LoVo (cell line): ENCODE measurements around the gene PLAAT2.
"Not testable (repeated sequence)": the region's sequence is repeated elsewhere in the genome, so short reads cannot be mapped to it uniquely, and the experiment has no call there.

Experiments used
- DNase-seq: peaks from one replicate; pipeline ENCODE4 v3.0.0-alpha.2; 2016; ENCODE audit warnings: low spot score

Gene PLAAT2

DNA sequence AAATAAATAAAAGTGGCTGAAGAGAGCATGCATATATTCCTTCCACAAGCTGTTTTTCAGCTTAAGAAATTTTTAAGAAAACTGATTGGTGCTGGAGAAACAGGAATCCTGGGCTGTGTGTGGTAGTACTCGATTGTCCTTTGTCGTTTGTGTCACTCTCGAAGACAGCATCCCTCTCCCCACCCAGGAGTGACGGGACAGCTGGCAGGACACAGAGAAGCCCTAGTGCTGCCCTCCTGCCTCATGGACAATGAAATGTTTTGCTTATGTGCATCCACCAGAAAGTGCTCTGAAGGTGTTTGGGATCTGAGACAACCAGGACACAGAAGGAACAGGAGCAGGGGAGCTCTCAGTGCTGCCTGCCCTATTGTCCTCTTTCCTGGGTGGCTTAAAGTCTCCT lies 13.8 kb downstream of the PLAAT2 start:
- no peak for DNase-seq

DNA sequence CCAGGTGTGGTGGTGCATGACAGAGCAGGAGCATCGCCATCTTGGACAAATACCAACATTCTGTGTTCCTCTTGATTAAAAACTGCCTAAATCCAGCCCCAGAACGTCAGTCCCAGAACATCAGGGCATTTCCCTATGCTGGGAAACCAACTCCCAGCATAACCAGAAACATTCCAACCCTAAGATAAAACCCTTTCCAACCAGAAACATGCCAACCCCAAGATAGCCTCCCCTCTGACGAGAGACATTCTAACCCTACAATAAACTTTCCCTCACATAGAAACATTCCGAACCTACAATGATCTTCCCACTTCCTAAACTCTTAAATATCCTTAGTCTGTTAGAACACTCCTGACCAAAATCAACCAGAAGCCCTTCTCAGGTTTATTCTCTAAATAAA lies 15.0 kb downstream of the PLAAT2 start:
- no peak for DNase-seq

DNA sequence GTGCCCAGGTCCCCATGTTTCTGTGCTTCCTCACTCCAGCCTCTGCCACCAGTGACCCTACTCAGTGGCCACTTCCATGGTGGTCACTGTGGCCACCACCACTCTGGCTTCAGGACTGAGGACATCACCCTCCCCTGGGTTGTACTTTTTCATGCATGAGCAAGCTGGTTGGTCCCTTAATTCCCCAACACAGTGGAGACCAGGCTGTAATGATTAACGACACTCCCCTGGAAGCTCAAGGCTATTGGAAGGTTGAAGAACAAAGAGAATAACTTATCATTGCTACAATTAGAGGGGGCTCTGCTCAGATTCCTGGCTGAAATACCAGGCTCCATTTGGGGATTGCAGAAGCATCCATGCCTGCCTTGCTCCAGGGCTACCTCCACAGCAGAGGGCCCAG lies 16.1 kb downstream of the PLAAT2 start:
- DNase-seq: no peak

DNA sequence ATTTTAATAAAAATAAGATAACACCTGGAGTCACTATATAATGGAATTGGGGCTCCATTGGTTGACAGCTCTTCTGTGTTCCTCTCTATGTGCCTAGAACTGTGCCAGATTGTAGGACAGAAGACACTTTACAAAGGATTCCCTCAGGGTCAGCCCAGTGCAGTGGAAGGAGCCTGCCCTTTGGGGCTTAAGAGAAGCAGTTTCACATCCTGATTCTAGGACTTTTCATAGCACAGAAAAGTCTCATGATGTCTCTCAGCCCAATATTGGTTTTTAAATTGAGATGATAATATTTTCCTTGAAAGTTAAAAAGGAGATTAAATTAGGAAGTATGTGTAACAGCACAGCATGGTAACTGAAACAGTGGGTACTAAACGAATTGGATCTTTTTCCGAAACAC lies 19.5 kb downstream of the PLAAT2 start:
- no peak for DNase-seq

DNA sequence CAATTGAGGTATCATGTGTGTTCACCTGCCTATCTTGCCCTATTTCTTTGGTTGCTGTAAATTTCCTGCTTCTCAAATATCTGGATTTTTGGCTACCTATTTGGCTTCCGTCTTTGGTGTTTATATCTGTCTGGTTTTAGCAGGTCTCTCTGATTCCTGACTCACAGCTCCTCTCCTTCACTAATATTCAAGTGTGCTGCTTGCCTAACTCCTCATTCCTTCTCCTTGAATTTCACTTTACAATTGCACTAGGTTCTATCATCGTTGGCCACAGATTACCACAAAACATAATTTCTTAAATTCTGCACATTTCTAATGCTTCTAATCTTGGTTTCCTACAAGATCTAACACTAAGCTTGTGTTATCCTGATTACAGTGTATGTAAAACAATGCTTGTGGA lies 20.7 kb downstream of the PLAAT2 start:
- DNase-seq: not testable (repeated sequence)

DNA sequence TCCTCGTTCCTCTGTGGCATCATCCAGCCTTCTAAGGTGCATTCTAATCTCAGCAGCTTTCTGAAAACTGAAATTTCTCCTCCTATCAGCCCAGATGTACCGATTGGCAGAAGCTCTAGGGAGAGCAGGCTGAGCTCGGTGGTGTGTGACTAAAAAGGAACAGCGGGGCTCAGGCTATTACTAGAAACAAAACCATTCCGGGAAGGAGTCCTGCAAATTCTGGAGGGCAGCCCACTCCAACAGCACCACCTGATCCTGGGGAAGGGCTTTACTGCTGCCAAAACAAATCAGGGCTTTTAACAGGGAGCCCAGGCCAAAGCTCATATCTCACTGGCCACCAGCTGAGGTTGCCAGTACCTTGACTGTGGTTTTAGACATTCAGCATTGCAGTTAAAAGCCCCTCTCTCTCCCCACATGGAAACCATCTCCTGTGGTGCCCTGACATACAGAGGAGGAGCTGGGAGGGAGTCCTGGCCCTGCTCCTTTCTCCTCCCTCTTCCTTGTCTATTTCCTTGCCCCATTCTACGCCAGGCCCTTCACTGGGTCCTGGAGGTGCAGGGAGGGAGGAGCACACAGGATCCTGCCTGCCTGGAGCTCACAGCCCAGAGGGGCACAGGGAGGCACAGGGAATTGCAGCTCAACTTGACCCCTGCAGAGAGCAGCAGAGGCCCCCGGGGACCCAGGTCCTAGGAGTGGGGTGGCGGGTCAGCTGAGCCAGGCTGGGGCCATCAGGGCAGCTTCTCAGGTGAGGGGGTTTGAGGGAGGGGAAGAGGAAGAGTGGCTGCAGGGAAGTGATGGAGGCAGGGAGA lies 25.7 kb downstream of the PLAAT2 start:
- no peak for DNase-seq

DNA sequence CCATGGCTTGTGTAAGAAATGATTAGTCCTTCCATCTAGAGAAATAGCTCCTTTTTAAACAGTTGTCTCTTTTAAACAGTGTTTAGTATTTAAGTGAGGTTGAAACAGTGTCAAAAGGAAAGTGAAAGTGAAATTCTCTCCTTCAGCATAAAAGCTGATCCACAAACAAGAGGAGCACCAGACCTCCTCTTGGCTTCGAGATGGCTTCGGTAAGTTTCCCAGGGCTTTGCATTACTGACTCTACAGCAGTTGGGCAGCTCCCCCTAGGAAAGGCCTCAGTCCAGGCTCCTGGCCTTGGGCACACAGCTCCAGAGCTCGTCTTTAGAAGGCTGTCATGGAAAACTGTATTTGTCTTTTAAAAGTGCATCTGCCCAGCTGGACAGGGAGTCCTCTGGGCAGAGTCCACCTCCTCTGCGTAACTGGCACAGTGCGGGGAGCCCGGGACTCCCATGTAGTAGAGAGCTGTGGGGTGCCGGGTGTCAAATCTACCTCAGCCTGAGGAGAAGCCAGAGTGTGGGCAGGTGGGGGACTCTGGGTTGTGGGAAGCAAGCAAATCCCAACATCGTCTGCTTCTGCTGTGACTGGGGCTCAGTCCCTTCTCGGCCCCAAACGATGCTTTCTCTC lies 26.4 kb downstream of the PLAAT2 start, which contains the start of gene PLAAT4:
TSS of gene PLAAT4 (plus strand) at position 140 of the 624 bp plus-strand sequence. CDS start at position 201, 61 bp downstream.
- peak; percentile 41 for DNase-seq

DNA sequence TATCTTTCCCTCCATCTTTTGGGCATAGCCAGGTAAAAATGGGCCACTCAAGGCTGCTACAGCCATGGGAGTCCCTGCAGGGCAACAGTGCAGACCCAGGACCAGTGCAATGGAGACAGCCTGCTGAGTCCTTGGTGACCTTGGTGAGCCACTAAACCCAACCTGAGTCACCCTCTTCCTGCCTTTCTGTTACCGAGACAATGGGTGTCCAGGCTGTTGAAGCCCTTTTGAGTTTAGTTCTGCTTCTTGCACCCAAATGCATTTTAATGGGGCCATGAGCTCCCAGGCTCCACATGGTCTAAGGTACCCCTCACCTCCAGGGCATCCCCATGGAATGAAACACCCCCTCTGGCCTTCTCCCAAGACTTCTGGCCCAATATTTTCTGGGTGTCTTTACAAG lies 27.4 kb downstream of the PLAAT2 start:
- DNase-seq: no peak

DNA sequence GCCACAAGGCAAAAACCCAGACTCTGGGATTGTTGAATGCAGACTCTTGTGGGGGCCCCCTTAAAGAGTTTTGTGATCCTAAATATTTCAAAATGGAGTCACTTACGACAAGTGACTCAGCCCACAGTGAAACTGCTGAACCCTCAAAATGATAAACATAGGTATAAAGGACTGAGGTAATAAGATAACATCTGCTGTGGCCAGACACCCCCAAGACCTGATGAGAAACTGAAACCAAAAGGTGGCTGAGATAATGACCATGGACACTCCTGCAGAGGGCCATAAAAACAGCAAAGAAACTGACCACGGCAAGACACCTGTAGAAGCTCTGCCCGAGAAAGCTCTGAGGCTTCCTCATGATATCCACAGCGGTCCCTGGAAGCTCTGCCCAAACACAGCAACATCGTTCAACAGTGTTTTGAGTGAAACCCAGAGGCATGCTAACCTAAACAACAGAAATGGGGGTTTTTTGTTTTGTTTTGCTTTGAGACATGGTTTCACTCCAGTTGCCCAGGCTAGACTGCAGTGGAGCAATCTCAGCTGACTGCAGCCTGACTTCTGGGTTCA lies 28.2 kb downstream of the PLAAT2 start:
- no peak for DNase-seq

DNA sequence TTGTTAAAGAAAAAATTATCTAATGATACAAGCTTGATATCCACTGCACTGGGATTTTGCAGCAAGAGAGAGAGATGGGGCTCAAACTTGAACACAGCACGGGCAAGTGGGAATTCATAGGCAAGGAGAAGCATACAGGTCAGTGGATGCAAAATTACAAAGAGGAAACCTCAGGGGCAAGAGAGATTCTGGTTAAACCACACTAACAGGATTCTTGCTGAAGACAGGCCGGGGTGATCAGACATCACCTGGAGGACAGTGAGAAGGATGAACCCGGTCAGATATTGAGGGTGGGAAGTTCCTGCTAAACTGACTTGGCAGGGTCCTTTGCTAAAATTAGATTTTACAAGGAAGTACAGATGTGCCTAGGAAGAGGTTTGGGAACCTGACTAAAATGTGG lies 29.1 kb downstream of the PLAAT2 start:
- DNase-seq: no peak

DNA sequence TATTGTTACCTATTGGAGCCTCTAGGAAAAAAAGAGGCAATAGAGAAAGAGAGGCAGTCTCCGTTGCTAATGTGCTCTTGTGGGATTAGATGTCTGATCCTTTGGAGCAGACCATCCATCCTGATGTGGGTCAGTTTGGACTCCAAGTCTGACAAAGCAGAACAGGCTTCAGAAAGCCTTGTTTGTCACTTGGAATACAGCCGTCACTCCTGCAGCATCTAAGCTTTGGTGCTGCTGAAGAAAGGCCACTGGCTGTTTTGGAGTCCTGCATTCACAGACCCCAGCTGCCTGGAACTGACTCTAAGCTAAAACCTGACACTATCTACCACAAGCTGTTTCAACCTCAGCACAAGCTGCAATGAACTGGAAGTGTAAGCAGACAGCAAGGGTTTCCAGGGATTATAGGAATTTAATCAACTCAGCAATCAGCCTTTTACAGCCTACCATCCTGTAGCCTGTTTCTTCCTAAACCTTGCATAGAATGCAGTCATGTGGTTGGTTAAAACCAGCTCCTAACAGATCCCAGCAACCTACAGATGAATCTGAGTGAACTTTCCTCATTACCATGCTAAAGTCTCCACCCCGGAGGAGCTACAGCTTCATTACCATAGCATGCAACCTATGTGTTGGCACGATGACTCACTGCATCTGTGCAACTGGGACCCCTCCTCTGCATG lies 30.2 kb downstream of the PLAAT2 start:
- DNase-seq: no peak

DNA sequence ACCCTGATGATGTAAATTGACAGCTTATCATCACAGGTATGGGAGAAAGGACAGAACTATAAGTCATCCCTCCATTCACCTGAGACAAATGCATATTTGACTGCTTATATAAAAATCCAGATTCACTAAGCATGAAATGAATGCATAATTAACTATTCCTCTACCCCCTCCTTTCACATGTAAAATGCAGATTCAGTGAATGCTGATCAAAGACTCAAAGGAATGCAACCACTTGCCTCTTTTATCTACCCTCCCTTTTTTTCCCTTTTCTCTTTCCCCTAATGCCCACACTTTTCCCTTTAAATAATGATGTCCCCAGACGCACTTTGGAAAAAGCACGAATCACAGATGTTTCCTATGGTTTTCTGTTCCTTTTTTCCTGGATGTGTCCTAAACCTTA lies 31.1 kb downstream of the PLAAT2 start:
- DNase-seq: no peak

DNA sequence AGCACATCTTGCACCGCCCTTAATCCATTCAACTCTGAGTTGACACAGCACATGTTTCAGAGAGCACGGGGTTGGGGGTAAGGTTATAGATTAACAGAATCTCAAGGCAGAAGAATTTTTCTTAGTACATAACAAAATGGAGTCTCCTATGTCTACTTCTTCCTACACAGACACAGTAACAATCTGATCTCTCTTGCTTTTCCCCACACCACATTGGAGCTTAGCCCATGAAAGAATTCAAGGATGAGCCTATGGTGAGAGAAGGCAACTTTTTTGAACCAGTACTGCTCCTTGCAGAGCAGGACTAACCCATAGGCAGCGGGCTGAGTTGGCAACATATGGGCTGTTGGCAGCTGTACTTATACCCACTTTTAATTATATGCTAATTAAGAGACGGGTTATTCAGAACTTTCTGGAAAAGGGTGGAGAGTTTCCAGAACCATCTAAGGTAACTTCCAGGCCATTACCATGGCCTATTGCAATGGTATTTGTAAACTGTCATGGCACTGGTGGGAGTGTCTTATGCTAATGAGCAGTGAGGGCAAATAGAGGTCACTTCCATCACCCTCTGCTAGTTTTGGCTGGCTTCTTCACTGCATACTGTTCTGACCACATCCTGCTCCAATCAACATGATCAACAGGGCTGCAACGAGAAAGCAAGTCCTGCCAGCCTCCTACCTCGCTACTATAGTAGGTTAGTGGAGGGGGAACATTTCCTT lies 31.9 kb downstream of the PLAAT2 start:
- peak; percentile 21 for DNase-seq

DNA sequence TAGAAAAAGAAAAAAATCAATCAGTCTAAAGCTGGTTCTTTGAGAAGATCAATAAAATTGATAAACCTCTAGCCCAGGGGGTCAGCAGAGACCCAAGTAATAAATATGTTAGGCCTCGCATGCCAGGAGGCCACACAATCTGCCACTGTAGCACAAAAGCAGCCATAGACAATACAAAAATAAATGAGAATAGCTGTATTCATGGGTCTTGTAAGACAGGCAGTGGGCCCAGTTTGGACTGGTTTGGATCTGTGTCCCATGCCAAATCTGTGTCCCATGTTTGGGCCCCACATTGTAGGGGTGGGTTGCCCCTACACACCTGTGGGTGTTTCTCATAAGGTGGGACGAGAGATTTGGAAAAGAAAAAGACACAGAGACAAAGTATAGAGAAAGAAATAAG lies 33.2 kb downstream of the PLAAT2 start:
- DNase-seq: no peak

DNA sequence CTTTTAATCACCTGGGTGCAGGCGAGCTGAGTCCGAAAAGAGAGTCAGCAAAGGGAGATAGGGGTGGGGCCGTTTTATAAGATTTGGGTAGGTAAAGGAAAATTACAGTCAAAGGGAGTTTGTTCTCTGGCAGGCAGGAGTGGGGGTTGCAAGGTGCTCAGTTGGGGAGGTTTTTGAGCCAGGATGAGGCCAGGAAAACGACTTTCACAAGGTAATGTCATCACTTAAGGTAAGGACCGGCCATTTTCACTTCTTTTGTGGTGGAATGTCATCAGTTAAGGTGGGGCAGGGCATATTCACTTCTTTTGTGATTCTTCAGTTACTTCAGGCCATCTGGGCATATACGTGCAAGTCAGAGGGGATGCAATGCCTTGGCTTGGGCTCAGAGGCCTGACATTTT lies 33.8 kb downstream of the PLAAT2 start:
- DNase-seq: not testable (repeated sequence)

DNA sequence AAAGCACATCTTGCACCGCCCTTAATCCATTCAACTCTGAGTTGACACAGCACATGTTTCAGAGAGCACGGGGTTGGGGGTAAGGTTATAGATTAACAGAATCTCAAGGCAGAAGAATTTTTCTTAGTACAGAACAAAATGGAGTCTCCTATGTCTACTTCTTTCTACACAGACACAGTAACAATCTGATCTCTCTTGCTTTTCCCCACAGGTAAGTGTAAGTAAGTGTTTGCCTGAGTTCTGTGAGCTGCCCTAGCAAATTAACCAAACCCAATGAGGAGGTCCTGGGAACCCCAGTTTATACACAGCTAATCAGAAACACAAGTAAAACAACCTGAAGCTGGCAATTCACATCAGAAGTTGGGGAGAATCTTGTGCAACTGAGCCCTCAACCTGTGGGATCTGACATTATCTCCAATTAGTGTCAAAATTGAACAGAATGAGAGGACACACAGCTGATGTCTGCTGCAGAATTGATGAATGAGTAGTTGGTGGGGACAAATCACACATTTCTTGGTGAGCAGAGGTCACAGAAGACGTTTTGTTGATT lies 34.4 kb downstream of the PLAAT2 start:
- not testable (repeated sequence) for DNase-seq

DNA sequence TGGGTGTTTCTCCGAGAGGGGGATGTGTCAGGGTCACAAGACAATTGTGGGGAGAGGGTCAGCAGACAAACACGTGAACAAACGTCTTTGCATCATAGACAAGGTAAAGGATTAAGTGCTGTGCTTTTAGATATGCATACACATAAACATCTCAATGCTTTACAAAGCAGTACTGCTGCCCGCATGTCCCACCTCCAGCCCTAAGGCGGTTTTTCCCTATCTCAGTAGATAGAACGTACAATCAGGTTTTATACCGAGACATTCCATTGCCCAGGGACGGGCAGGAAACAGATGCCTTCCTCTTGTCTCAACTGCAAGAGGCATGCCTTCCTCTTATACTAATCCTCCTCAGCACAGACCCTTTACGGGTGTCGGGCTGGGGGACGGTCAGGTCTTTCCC lies 35.0 kb downstream of the PLAAT2 start:
- DNase-seq: not testable (repeated sequence)

DNA sequence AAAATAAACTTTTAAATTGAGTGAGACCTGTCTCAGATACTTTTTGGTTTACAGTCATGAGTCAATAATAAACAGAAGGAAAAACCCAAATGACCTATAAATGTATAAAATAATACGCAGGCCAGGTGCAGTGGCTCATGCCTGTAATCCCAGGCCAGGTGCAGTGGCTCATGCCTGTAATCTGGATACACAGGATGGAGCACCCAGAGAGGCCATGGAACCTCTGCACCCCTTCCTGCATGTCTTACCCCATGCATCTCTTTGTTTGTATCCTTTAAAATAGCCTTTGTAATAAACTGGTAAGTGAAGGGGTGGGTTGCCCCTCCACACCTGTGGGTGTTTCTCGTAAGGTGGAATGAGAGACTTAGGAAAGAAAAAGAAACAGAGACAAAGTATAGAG lies 35.5 kb downstream of the PLAAT2 start:
- no peak for DNase-seq

DNA sequence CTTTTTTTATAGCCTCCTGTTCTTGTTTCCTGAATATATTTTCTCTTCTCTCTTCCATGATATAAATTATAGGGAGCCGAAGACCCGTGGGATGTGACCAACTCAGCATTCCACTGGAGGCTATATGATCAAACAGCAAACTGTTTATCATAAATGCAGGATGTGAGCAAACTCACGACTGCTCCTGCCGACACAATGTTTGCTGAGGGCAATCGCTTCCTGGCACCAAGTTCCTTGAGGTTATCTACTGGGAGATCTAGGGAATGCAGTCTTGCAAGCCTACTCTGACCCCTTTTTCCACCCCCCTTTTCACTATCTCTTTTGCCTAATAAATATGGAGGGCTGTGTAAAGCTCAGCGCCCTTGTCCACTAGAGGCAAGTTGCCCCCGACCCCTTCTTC lies 40.0 kb downstream of the PLAAT2 start:
- DNase-seq: no peak

DNA sequence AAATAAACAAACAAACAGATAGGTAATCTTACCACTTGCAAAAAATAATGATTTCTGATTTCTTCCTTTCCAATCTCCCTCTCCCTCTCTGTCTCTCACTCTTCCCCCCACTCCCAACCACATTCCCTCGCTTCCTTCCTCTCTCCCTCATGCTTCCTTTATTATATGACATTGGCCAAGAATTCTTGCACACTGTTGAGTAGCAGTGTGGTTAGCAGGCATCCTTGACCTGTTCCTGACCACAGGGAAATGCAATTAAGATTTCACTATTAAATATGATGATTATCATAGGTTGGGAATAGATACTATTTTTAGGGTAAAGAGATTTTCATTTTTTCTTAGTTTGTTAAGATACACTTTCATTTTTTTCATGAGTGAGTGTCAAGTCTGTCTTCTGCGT lies 41.3 kb downstream of the PLAAT2 start:
- no peak for DNase-seq

DNA sequence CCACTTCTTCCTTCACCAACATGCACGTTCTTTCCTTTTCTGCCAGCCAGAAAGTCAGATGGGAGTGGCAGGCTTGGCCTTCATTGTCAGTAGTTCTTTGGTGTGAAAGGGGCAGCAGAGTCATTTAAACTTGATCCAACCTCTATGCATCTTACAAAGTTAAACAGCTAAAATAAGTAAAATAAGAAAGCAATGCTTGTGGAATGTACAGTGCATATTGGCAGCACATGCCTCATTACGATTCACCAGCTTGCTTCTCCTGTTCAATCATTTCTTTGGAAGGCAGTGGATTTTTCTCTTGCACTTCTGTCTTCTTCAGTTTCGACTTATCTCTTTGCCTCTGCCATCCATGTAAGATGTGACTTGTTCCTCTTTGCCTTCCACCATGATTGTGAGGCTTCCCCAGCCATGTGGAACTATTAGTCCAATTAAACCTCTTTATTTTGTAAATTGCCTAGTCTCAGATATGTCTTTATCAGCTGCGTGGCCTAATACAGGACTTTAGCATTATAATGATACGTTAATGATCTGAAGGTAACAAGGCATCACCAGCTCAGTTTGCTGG lies 42.5 kb downstream of the PLAAT2 start:
- no peak for DNase-seq
